Mucosa of stomach (tissue), 1 donor: Measurements from ENCODE around the gene TRIM14.
"Not testable (repeated sequence)": the region's sequence is repeated elsewhere in the genome, so short reads cannot be mapped to it uniquely, and the experiment has no call there.

Source experiments
- H3K27me3 ChIP-seq: one replicate; pipeline ENCODE4 v1.7.0; 2013; ENCODE audit warnings: mild to moderate bottlenecking, low read length; ENCODE audit not compliant: control insufficient read depth, insufficient read depth
- H3K36me3 ChIP-seq: one replicate; pipeline ENCODE4 v1.7.0; 2013; ENCODE audit warnings: low read length; ENCODE audit not compliant: control insufficient read depth, insufficient read depth
- H3K4me1 ChIP-seq: one replicate; pipeline ENCODE4 v1.7.0; 2013; ENCODE audit warnings: mild to moderate bottlenecking, low read length; ENCODE audit not compliant: control insufficient read depth, insufficient read depth
- H3K4me3 ChIP-seq: one replicate; pipeline ENCODE4 v1.7.0; 2013; ENCODE audit warnings: low read length
- H3K9ac ChIP-seq: one replicate; pipeline ENCODE4 v1.7.0; 2013; ENCODE audit warnings: mild to moderate bottlenecking, low read length, moderate library complexity
- H3K9me3 ChIP-seq: one replicate; pipeline ENCODE4 v1.7.0; 2013; ENCODE audit warnings: mild to moderate bottlenecking, low read length, moderate library complexity; ENCODE audit not compliant: control insufficient read depth
- donor health status: Pancreatic carcinoma.

Gene TRIM14

GRCh38 chr9:98099898-98100297 is 19.1 kb downstream of the TRIM14 start:
- no peaks in the 10 kb centered on the region for H3K27me3 ChIP-seq
- peaks cover 14% of the 10 kb centered on the region for H3K36me3 ChIP-seq
- H3K4me3 ChIP-seq: no peak overlapping the region
- H3K9me3 ChIP-seq: no peaks in the 10 kb centered on the region
- H3K4me1 ChIP-seq: peaks cover 11% of the 10 kb centered on the region
- no peak overlapping the region for H3K9ac ChIP-seq

GRCh38 chr9:98099346-98099745 is 19.7 kb downstream of the TRIM14 start:
- H3K4me1 ChIP-seq: peaks cover 11% of the 10 kb centered on the region
- no peaks in the 10 kb centered on the region for H3K9me3 ChIP-seq
- H3K36me3 ChIP-seq: peaks cover 16% of the 10 kb centered on the region
- no peak overlapping the region for H3K9ac ChIP-seq
- H3K4me3 ChIP-seq: no peak overlapping the region
- H3K27me3 ChIP-seq: no peaks in the 10 kb centered on the region

- Histone ChIP-seq H3K9me3 (no peaks in the 10 kb centered on the region), H3K4me3 (no peak overlapping the region), H3K9ac (no peak overlapping the region), H3K4me1 (peaks cover 11% of the 10 kb centered on the region), H3K36me3 (peaks cover 16% of the 10 kb centered on the region), H3K27me3 (no peaks in the 10 kb centered on the region)
Measured at GRCh38 chr9:98097836-98098235, 21.2 kb downstream of the TRIM14 start.

GRCh38 chr9:98096091-98096490 is 22.9 kb downstream of the TRIM14 start:
- Histone ChIP-seq H3K36me3 (peaks cover 16% of the 10 kb centered on the region), H3K27me3 (no peaks in the 10 kb centered on the region), H3K4me3 (no peak overlapping the region), H3K4me1 (peaks cover 11% of the 10 kb centered on the region), H3K9ac (no peak overlapping the region), H3K9me3 (no peaks in the 10 kb centered on the region)

- H3K4me1 ChIP-seq: peaks cover 9% of the 10 kb centered on the region
- H3K9me3 ChIP-seq: no peaks in the 10 kb centered on the region
- H3K27me3 ChIP-seq: no peaks in the 10 kb centered on the region
- H3K9ac ChIP-seq: no peak overlapping the region
- no peak overlapping the region for H3K4me3 ChIP-seq
- peaks cover 16% of the 10 kb centered on the region for H3K36me3 ChIP-seq
Measured at GRCh38 chr9:98095401-98095800, 23.6 kb downstream of the TRIM14 start.

- Histone ChIP-seq H3K9me3 (no peaks in the 10 kb centered on the region), H3K9ac (no peak overlapping the region), H3K4me3 (no peak overlapping the region), H3K36me3 (peaks cover 16% of the 10 kb centered on the region), H3K27me3 (no peaks in the 10 kb centered on the region), H3K4me1 (peaks cover 4% of the 10 kb centered on the region)
Measured at GRCh38 chr9:98094851-98095250, 24.2 kb downstream of the TRIM14 start.

- Histone ChIP-seq H3K9me3 (no peaks in the 10 kb centered on the region), H3K27me3 (no peaks in the 10 kb centered on the region), H3K4me1 (no peaks in the 10 kb centered on the region), H3K4me3 (no peak overlapping the region), H3K9ac (no peak overlapping the region), H3K36me3 (peaks cover 12% of the 10 kb centered on the region)
Measured at GRCh38 chr9:98094316-98094715, 24.7 kb downstream of the TRIM14 start.

GRCh38 chr9:98092613-98092931 is 26.4 kb downstream of the TRIM14 start:
- H3K4me1 ChIP-seq: no peaks in the 10 kb centered on the region
- peaks cover 12% of the 10 kb centered on the region for H3K36me3 ChIP-seq
- no peak overlapping the region for H3K9ac ChIP-seq
- no peaks in the 10 kb centered on the region for H3K27me3 ChIP-seq
- H3K9me3 ChIP-seq: no peaks in the 10 kb centered on the region
- H3K4me3 ChIP-seq: no peak overlapping the region

GRCh38 chr9:98091735-98092612 is 27.0 kb downstream of the TRIM14 start:
- Histone ChIP-seq H3K9ac (no peak overlapping the region), H3K36me3 (peaks cover 12% of the 10 kb centered on the region), H3K4me3 (no peak overlapping the region), H3K27me3 (no peaks in the 10 kb centered on the region), H3K4me1 (peaks cover 5% of the 10 kb centered on the region), H3K9me3 (no peaks in the 10 kb centered on the region)

GRCh38 chr9:98090674-98091073 is 28.3 kb downstream of the TRIM14 start:
- not testable (repeated sequence) for H3K9me3 ChIP-seq, H3K4me3 ChIP-seq, H3K4me1 ChIP-seq, H3K27me3 ChIP-seq, H3K9ac ChIP-seq
- H3K36me3 ChIP-seq: peaks cover 10% of the 10 kb centered on the region

- H3K36me3 ChIP-seq: no peaks in the 10 kb centered on the region
- H3K4me3 ChIP-seq: no peak overlapping the region
- H3K27me3 ChIP-seq: no peaks in the 10 kb centered on the region
- no peaks in the 10 kb centered on the region for H3K9me3 ChIP-seq
- H3K9ac ChIP-seq: peak overlapping the region; percentile 47
- peaks cover 13% of the 10 kb centered on the region for H3K4me1 ChIP-seq
Measured at GRCh38 chr9:98087420-98088354, 31.3 kb downstream of the TRIM14 start.

GRCh38 chr9:98086461-98086860 is 32.6 kb downstream of the TRIM14 start:
- H3K9me3 ChIP-seq: no peaks in the 10 kb centered on the region
- H3K4me1 ChIP-seq: peaks cover 18% of the 10 kb centered on the region
- peaks cover under 1% of the 10 kb centered on the region for H3K36me3 ChIP-seq
- no peak overlapping the region for H3K9ac ChIP-seq
- no peaks in the 10 kb centered on the region for H3K27me3 ChIP-seq
- H3K4me3 ChIP-seq: no peak overlapping the region
